Thyroid gland (tissue), 4 donors: Measurements from ENCODE around the gene PPP4C.

ENCODE experiments used
- POLR2A ChIP-seq, 2 donors: fragments of 450-650 bp; IDR thresholded peaks; one replicate each; pipeline ENCODE4 v1.6.1; 2017; ENCODE audit warnings: antibody characterized with exemption in 2 of 2, mild to moderate bottlenecking in 2 of 2, moderate library complexity in 1 of 2
- TF ChIP-seq, protein P1 (sequence below), 6 experiments: fragments of 200-600 bp in 3 of 6; fragments of 450-650 bp in 3 of 6; sonication (generic) in 3 of 6; IDR thresholded peaks; one replicate each; pipeline ENCODE4 v1.5.1; 2016 to 2019; ENCODE audit warnings: antibody characterized with exemption in 6 of 6, mild to moderate bottlenecking in 2 of 6, inconsistent platforms in 1 of 6, moderate library complexity in 1 of 6

DNA sequence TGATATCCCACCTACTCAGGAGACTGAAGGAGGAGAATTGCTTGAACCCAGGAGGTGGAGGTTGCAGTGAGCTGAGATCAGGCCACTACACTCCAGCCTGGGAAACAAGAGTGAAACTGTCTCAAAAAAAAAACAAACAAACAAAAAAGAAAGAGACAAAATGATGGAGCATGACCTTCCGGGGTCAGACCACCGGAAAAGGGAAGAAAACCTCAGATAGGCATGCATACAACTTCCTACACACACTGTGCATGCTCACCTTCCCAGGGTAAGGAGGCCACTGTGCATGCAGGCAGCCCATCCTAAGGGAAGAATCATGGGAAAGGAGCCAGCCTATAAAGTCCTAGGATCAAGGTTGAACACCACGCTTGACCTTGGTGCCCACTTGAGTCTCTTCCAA lies 56.8 kb downstream of the PPP4C start:
- TF ChIP-seq, protein P1, sequence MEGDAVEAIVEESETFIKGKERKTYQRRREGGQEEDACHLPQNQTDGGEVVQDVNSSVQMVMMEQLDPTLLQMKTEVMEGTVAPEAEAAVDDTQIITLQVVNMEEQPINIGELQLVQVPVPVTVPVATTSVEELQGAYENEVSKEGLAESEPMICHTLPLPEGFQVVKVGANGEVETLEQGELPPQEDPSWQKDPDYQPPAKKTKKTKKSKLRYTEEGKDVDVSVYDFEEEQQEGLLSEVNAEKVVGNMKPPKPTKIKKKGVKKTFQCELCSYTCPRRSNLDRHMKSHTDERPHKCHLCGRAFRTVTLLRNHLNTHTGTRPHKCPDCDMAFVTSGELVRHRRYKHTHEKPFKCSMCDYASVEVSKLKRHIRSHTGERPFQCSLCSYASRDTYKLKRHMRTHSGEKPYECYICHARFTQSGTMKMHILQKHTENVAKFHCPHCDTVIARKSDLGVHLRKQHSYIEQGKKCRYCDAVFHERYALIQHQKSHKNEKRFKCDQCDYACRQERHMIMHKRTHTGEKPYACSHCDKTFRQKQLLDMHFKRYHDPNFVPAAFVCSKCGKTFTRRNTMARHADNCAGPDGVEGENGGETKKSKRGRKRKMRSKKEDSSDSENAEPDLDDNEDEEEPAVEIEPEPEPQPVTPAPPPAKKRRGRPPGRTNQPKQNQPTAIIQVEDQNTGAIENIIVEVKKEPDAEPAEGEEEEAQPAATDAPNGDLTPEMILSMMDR (IDR thresholded peaks at IDR 0.05) = no peak
- TF ChIP-seq POLR2A (IDR thresholded peaks at IDR 0.05) = no peak
